GM12801 (cell line): Measurements from ENCODE around the gene DHX8.

Experiments
- CTCF ChIP-seq: IDR thresholded peaks from one replicate; pipeline ENCODE4 v1.5.1; 2011; ENCODE audit warnings: control low read depth; ENCODE audit not compliant: insufficient read length; ENCODE audit errors: extremely low read depth

Gene DHX8

GRCh38 chr17:43456029-43456428 is 27.7 kb upstream of the DHX8 start:
- TF ChIP-seq CTCF: no peak

GRCh38 chr17:43456661-43457361 is 27.0 kb upstream of the DHX8 start:
- TF ChIP-seq CTCF: no peak

GRCh38 chr17:43457362-43457692 is 26.4 kb upstream of the DHX8 start:
- no peak for TF ChIP-seq CTCF

GRCh38 chr17:43461185-43461584 is 22.6 kb upstream of the DHX8 start:
- TF ChIP-seq CTCF: no peak

GRCh38 chr17:43463241-43463640 is 20.5 kb upstream of the DHX8 start:
- TF ChIP-seq CTCF: no peak

GRCh38 chr17:43464046-43464445 is 19.7 kb upstream of the DHX8 start:
- TF ChIP-seq CTCF: no peak

- TF ChIP-seq CTCF: no peak
Measured at GRCh38 chr17:43465049-43465448, 18.7 kb upstream of the DHX8 start.
